Measurements from ENCODE around the gene CCDC192. TPM values are rescaled to one million over a fixed set of nuclear protein-coding genes. Genes with fewer than 3 reads are reported as not detected.

CCDC192 gene
- total and polyA plus RNA-seq, 2 of the 4 experiments (the other 2 are of a cell fraction) = not detected

DNA sequence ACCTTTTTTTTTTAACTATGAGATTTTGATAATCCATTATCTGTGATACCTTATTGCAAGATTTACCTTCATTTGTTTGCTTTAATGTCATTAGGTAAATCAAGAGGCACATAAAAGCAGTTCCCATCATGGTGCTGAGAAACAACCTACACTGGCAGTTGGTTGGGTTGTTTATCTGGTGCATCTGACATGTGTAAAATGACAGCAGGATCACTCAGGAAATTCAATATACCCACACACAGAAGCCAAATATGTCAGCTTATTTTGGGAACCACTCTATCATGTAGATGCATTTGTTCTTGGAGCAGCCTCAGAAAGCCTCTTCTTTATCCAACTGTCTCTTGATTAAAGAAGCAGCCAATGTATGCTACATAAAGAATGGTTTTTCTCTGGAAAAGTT lies 7.8 kb upstream of the CCDC192 start:
- no peaks in the 10 kb centered on the region for H3K27me3 ChIP-seq (ENCODE audit: control insufficient read depth, insufficient read depth, low read length)
- H3K18ac ChIP-seq (ENCODE audit: low read depth, low read length) = no peak overlapping the region
- H3K9ac ChIP-seq (ENCODE audit: low read depth, low read length) = no peak overlapping the region
- TF ChIP-seq RCOR1 (IDR thresholded peaks at IDR 0.05; ENCODE audit: insufficient replicate concordance, low read length) (no peak), RAD21 (IDR thresholded peaks at IDR 0.05; ENCODE audit: low read length) (no peak), NFE2L2 (IDR thresholded peaks at IDR 0.05; ENCODE audit: low read depth, low read length) (no peak), RFX5 (IDR thresholded peaks at IDR 0.05; ENCODE audit: low read depth, low read length) (no peak), FOS (IDR thresholded peaks at IDR 0.05; ENCODE audit: low read depth, low read length) (no peak), MAZ (IDR thresholded peaks at IDR 0.05; ENCODE audit: borderline replicate concordance, low read depth, low read length) (no peak), CHD1 (IDR thresholded peaks at IDR 0.05; ENCODE audit: low read depth, low read length) (no peak), USF2 (IDR thresholded peaks at IDR 0.05; ENCODE audit: low read depth, low read length) (no peak), MAFK (IDR thresholded peaks at IDR 0.05; ENCODE audit: low read depth, low read length) (no peak)
- TF ChIP-seq, protein P1, sequence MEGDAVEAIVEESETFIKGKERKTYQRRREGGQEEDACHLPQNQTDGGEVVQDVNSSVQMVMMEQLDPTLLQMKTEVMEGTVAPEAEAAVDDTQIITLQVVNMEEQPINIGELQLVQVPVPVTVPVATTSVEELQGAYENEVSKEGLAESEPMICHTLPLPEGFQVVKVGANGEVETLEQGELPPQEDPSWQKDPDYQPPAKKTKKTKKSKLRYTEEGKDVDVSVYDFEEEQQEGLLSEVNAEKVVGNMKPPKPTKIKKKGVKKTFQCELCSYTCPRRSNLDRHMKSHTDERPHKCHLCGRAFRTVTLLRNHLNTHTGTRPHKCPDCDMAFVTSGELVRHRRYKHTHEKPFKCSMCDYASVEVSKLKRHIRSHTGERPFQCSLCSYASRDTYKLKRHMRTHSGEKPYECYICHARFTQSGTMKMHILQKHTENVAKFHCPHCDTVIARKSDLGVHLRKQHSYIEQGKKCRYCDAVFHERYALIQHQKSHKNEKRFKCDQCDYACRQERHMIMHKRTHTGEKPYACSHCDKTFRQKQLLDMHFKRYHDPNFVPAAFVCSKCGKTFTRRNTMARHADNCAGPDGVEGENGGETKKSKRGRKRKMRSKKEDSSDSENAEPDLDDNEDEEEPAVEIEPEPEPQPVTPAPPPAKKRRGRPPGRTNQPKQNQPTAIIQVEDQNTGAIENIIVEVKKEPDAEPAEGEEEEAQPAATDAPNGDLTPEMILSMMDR (conservative IDR thresholded peaks at IDR 0.05; ENCODE audit: low read depth, low read length) = no peak
- ATAC-seq (ENCODE audit: low read depth) (no peak), DNase-seq (no peak)
- no peak overlapping the region for H2BK5ac ChIP-seq (ENCODE audit: low read depth, low read length, poor library complexity, severe bottlenecking)
- no peak overlapping the region for H3K56ac ChIP-seq (ENCODE audit: extremely low read depth, insufficient read depth, low read length)
- H2BK120ac ChIP-seq (ENCODE audit: low read depth, low read length) = no peak overlapping the region
- no peak overlapping the region for H3K4ac ChIP-seq (ENCODE audit: low read depth, low read length)
- no peak overlapping the region for H4K5ac ChIP-seq (ENCODE audit: low read depth, low read length)
- H3K36me3 ChIP-seq (ENCODE audit: control insufficient read depth, insufficient read depth, low read length) = no peaks in the 10 kb centered on the region
- H3K4me3 ChIP-seq (ENCODE audit: insufficient read depth, low read depth, low read length) = no peak overlapping the region
- H3K14ac ChIP-seq (replicated peaks; ENCODE audit: low read depth, low read length) = no peak overlapping the region
- no peak overlapping the region for H3K27ac ChIP-seq (ENCODE audit: insufficient read depth, low read length)
- H3K4me1 ChIP-seq (ENCODE audit: control insufficient read depth, insufficient read depth, low read length) = peaks cover 6% of the 10 kb centered on the region; the same call in 1 of the 2 replicates
- no peak overlapping the region for H4K91ac ChIP-seq (ENCODE audit: insufficient read depth, low read depth, low read length)
- no peaks in the 10 kb centered on the region for H3K9me1 ChIP-seq (ENCODE audit: insufficient read depth, low read length)
- no peak overlapping the region for H3K23ac ChIP-seq (ENCODE audit: low read depth, low read length)
- H2AFZ ChIP-seq (replicated peaks; ENCODE audit: low read length, poor library complexity) = no peak overlapping the region
- no peak overlapping the region for H2BK20ac ChIP-seq (ENCODE audit: low read depth, low read length)
- H2AK9ac ChIP-seq (replicated peaks; ENCODE audit: low read depth, low read length, poor library complexity) = no peak overlapping the region
- no TSS peak for BruUV-seq (replicated peaks)
- H2BK15ac ChIP-seq (ENCODE audit: low read depth, low read length) = 0 out of 3 replicates have a peak overlapping the region, but pooled peaks have one; percentile 11
- H3K79me1 ChIP-seq (ENCODE audit: low read depth in 1 of 2, low read length in 2 of 2) = no peaks in the 10 kb centered on the region
- H3K4me2 ChIP-seq (ENCODE audit: low read depth, low read length) = no peak overlapping the region
- ChIA-PET CTCF (interaction anchor here (0.7 kb wide), 1 partner anchor 37 kb away, joined by 3 read pairs; no protein-coding TSS in a partner anchor), POLR2A (ENCODE audit: unreplicated experiment) (no interaction called here)
- in situ Hi-C loops (cut with MboI; ENCODE audit: low sequenced_read_pairs) (no loop called here), intact Hi-C loops (cut with micrococcal nuclease) (no loop called here), dilution Hi-C loops (cut with HindIII; ENCODE audit: low sequenced_read_pairs, unreplicated experiment) (no loop called here)
- no peak overlapping the region for H2AK5ac ChIP-seq (ENCODE audit: low read depth, low read length)
- no peak overlapping the region for H4K8ac ChIP-seq (ENCODE audit: low read depth in 2 of 2, low read length in 2 of 2)
- no peaks in the 10 kb centered on the region for H4K20me1 ChIP-seq (ENCODE audit: insufficient read depth, low read length)
- no peaks in the 10 kb centered on the region for H3K9me3 ChIP-seq (ENCODE audit: control insufficient read depth, insufficient read depth, low read length)

Measured in IMR-90 (cell line).